ENCODE measurements around the gene OR4P4. TPM values are rescaled to one million over a fixed set of nuclear protein-coding genes. Genes with fewer than 3 reads are reported as not detected.

OR4P4 gene
- total RNA-seq (2014; rRNA removed; shearing (Covaris generic)): not detected in 2 replicates
- not detected in 2 replicates for total RNA-seq (2022)
- Bru-seq, nascent RNA: not detected
- not detected for BruChase-seq, experiment 1, labeled RNA remaining after a 6-hour chase
- not detected for BruChase-seq, experiment 2, labeled RNA remaining after a 2-hour chase
- long read RNA-seq: 0 reads

- ChIA-PET CTCF (ENCODE audit: unreplicated experiment) (no interaction called here), POLR2A (no interaction called here)
- Histone ChIP-seq H3K27ac (ENCODE audit: low read depth, low read length, poor library complexity, severe bottlenecking) (no peak within 1 kb of the TSS), H3K4me3 (ENCODE audit: low read depth, low read length, poor library complexity, severe bottlenecking) (no peak within 1 kb of the TSS), H3K4me2 (ENCODE audit: low read length) (no peak within 1 kb of the TSS), H4K20me1 (ENCODE audit: insufficient read depth, low read length) (no peaks in the 10 kb centered on the region), H3K79me2 (ENCODE audit: insufficient read depth, low read depth, low read length) (no peaks in the 10 kb centered on the region), H3K9me3 (ENCODE audit: low read length) (no peaks in the 10 kb centered on the region), H3K36me3 (ENCODE audit: insufficient read depth, low read length) (no peaks in the 10 kb centered on the region), H3K4me1 (ENCODE audit: insufficient read depth, low read length, poor library complexity, severe bottlenecking) (no peaks in the 10 kb centered on the region), H2AFZ (ENCODE audit: low read length) (no peak within 1 kb of the TSS), H3K9me2 (ENCODE audit: insufficient read depth, low read length) (no peaks in the 10 kb centered on the region)
- intact Hi-C loops (cut with micrococcal nuclease; ENCODE audit: unreplicated experiment): no loop called here
- no peak for DNase-seq (ENCODE audit: low spot score)
- TF ChIP-seq CTCF (conservative IDR thresholded peaks at IDR 0.05; ENCODE audit: low read length) (no peak), EZH2phosphoT487 (IDR thresholded peaks at IDR 0.05; ENCODE audit: borderline replicate concordance, low read depth, low read length) (no peak)
- BruUV-seq (replicated peaks): no TSS peak
Observed at GRCh38 chr11:55634813-55635212, at the start of gene OR4P4. TSS of gene OR4P4 (plus strand) at chr11:55635113.

- H3K9me3 ChIP-seq (ENCODE audit: low read length): no peaks in the 10 kb centered on the region
- CTCF ChIA-PET (ENCODE audit: unreplicated experiment): no interaction called here
- H3K9me2 ChIP-seq (ENCODE audit: insufficient read depth, low read length): no peaks in the 10 kb centered on the region
- POLR2A ChIA-PET: no interaction called here
- no peak within 1 kb of the TSS for H3K27ac ChIP-seq (ENCODE audit: low read depth, low read length, poor library complexity, severe bottlenecking)
- H3K4me3 ChIP-seq (ENCODE audit: low read depth, low read length, poor library complexity, severe bottlenecking): no peak within 1 kb of the TSS
- no peaks in the 10 kb centered on the region for H3K36me3 ChIP-seq (ENCODE audit: insufficient read depth, low read length)
- BruUV-seq (replicated peaks): no TSS peak
- intact Hi-C loops (cut with micrococcal nuclease; ENCODE audit: unreplicated experiment): no loop called here
- no peak for DNase-seq (ENCODE audit: low spot score)
- no peaks in the 10 kb centered on the region for H3K79me2 ChIP-seq (ENCODE audit: insufficient read depth, low read depth, low read length)
- H3K4me2 ChIP-seq (ENCODE audit: low read length): no peak within 1 kb of the TSS
- no peak within 1 kb of the TSS for H2AFZ ChIP-seq (ENCODE audit: low read length)
- H4K20me1 ChIP-seq (ENCODE audit: insufficient read depth, low read length): no peaks in the 10 kb centered on the region
- TF ChIP-seq CTCF (conservative IDR thresholded peaks at IDR 0.05; ENCODE audit: low read length) (no peak), EZH2phosphoT487 (IDR thresholded peaks at IDR 0.05; ENCODE audit: borderline replicate concordance, low read depth, low read length) (no peak)
- H3K4me1 ChIP-seq (ENCODE audit: insufficient read depth, low read length, poor library complexity, severe bottlenecking): no peaks in the 10 kb centered on the region
Observed at GRCh38 chr11:55607545-55607944, 27.4 kb upstream of the OR4P4 start, which contains the start of gene OR4C11. TSS of gene OR4C11 (minus strand) at chr11:55607645. CDS start at chr11:55604373, 3,272 bp downstream.

GRCh38 chr11:55624531-55624930 is 10.4 kb upstream of the OR4P4 start:
- no TSS peak for BruUV-seq (replicated peaks)

More at GRCh38 chr11:55624531-55624930, 10.4 kb upstream of the OR4P4 start:
- no peaks in the 10 kb centered on the region for H4K20me1 ChIP-seq (ENCODE audit: insufficient read depth, low read length)
- no peak overlapping the region for H3K4me2 ChIP-seq (ENCODE audit: low read length)
- ChIA-PET CTCF (ENCODE audit: unreplicated experiment) (no interaction called here), POLR2A (no interaction called here)
- H3K9me3 ChIP-seq (ENCODE audit: low read length): 0 out of 2 replicates have a peak, but pooled peaks cover 6% of the 10 kb centered on the region
- H3K4me1 ChIP-seq (ENCODE audit: insufficient read depth, low read length, poor library complexity, severe bottlenecking): no peaks in the 10 kb centered on the region
- no peaks in the 10 kb centered on the region for H3K79me2 ChIP-seq (ENCODE audit: insufficient read depth, low read depth, low read length)
- intact Hi-C loops (cut with micrococcal nuclease; ENCODE audit: unreplicated experiment): no loop called here
- no peak overlapping the region for H3K4me3 ChIP-seq (ENCODE audit: low read depth, low read length, poor library complexity, severe bottlenecking)
- TF ChIP-seq CTCF (conservative IDR thresholded peaks at IDR 0.05; ENCODE audit: low read length) (no peak), EZH2phosphoT487 (IDR thresholded peaks at IDR 0.05; ENCODE audit: borderline replicate concordance, low read depth, low read length) (no peak)
- no peak overlapping the region for H3K27ac ChIP-seq (ENCODE audit: low read depth, low read length, poor library complexity, severe bottlenecking)
- DNase-seq (ENCODE audit: low spot score): no peak
- H3K36me3 ChIP-seq (ENCODE audit: insufficient read depth, low read length): no peaks in the 10 kb centered on the region
- no peaks in the 10 kb centered on the region for H3K9me2 ChIP-seq (ENCODE audit: insufficient read depth, low read length)
- H2AFZ ChIP-seq (ENCODE audit: low read length): no peak overlapping the region

Measured in OCI-LY7 (cell line).